Neural progenitor cell (in vitro differentiated cells): Measurements from ENCODE around the gene FRA10AC1.

ENCODE experiments used
- EZH2 ChIP-seq: fragments of 200-600 bp; sonication (generic); IDR thresholded peaks from 2 replicates; pipeline ENCODE4 v1.6.1; 2017; ENCODE audit warnings: antibody characterized with exemption, mild to moderate bottlenecking, moderate library complexity
- EZH2phosphoT487 ChIP-seq: fragments of 200-600 bp; sonication (generic); IDR thresholded peaks from 2 replicates; pipeline ENCODE4 v1.6.1; 2017; ENCODE audit warnings: antibody characterized with exemption
- TF ChIP-seq, protein P1 (sequence below): fragments of 200-600 bp; sonication (generic); IDR thresholded peaks from 2 replicates; pipeline ENCODE4 v1.5.1; 2017; ENCODE audit warnings: antibody characterized with exemption, mild to moderate bottlenecking

DNA sequence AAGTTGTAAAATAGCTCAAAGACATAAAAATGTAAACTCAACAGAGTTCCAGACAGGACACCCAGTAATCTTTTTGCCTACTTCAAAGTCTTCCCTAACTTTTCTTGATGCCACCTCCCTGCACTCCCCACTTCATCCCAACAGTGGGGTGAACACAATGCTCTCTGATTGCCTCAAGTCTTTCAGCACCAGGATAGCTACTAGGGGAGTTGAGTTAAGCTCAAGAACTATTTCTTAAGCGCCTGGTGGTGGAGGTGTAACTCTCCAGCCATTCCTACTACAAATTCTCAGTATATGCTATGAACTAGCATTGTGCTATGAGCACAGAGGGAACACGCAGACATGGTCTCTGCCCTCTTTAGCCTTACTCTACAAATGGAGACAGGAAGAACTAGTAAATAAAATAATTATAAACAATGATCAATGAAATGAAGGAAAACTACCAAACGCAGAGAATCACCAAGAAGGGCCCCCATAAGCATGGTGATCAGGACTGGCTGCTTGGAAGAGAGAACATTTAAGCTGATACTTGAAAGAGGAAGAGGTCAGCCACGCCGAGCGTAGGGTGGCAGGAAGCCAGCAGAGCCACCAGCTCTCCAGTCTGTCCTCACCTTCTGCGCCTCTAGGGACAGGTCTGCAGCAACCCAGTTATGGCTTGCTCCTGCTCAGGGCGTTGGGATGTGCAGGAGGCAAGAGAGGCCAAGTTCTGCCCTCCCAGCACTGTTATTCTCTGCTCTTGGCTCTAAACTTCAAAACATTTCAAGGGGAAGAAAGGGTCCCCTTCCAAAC lies 16.7 kb upstream of the FRA10AC1 start:
- TF ChIP-seq, protein P1, sequence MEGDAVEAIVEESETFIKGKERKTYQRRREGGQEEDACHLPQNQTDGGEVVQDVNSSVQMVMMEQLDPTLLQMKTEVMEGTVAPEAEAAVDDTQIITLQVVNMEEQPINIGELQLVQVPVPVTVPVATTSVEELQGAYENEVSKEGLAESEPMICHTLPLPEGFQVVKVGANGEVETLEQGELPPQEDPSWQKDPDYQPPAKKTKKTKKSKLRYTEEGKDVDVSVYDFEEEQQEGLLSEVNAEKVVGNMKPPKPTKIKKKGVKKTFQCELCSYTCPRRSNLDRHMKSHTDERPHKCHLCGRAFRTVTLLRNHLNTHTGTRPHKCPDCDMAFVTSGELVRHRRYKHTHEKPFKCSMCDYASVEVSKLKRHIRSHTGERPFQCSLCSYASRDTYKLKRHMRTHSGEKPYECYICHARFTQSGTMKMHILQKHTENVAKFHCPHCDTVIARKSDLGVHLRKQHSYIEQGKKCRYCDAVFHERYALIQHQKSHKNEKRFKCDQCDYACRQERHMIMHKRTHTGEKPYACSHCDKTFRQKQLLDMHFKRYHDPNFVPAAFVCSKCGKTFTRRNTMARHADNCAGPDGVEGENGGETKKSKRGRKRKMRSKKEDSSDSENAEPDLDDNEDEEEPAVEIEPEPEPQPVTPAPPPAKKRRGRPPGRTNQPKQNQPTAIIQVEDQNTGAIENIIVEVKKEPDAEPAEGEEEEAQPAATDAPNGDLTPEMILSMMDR, result no peak
- TF ChIP-seq EZH2 (no peak), EZH2phosphoT487 (no peak)
